IMR-90 (cell line): ENCODE measurements around the gene ACTA1.

Experiments
- BHLHE40 ChIP-seq: fragments of 150-350 bp; IDR thresholded peaks from 2 replicates; pipeline ENCODE4 v1.6.1; 2016; ENCODE audit warnings: mild to moderate bottlenecking, low read depth, low read length
- CHD1 ChIP-seq: IDR thresholded peaks from 2 replicates; pipeline ENCODE4 v1.6.1; 2012; ENCODE audit warnings: low read depth, low read length, improper control_type of control experiment
- MXI1 ChIP-seq: IDR thresholded peaks from 2 replicates; pipeline ENCODE4 v1.6.1; 2012; ENCODE audit warnings: low read depth, mild to moderate bottlenecking, low read length, moderate library complexity, borderline replicate concordance
- POLR2A ChIP-seq: IDR thresholded peaks from 2 replicates; pipeline ENCODE4 v1.6.1; 2012; ENCODE audit warnings: mild to moderate bottlenecking, low read depth, low read length
- RAD21 ChIP-seq: IDR thresholded peaks from 2 replicates; pipeline ENCODE4 v1.6.1; 2012; ENCODE audit warnings: low read length, improper control_type of control experiment
- RCOR1 ChIP-seq: IDR thresholded peaks from 2 replicates; pipeline ENCODE4 v1.6.1; 2012; ENCODE audit warnings: mild to moderate bottlenecking, low read length, improper control_type of control experiment; ENCODE audit not compliant: insufficient replicate concordance
- RFX5 ChIP-seq: IDR thresholded peaks from 2 replicates; pipeline ENCODE4 v1.8.0; 2012; ENCODE audit warnings: low read depth, mild to moderate bottlenecking, low read length, moderate library complexity
- SMC3 ChIP-seq: fragments of 150-350 bp; IDR thresholded peaks from 2 replicates; pipeline ENCODE4 v1.6.1; 2016; ENCODE audit warnings: low read depth, mild to moderate bottlenecking, antibody characterized with exemption, low read length, moderate library complexity
- TF ChIP-seq, protein P1 (sequence below): conservative IDR thresholded peaks from 2 replicates; pipeline ENCODE4 v1.5.1; 2012; ENCODE audit warnings: mild to moderate bottlenecking, low read depth, low read length, improper control_type of control experiment
- TF ChIP-seq, protein P2 (sequence below): fragments of 150-350 bp; IDR thresholded peaks from 2 replicates; pipeline ENCODE4 v1.6.1; 2016; ENCODE audit warnings: low read depth, mild to moderate bottlenecking, low read length, moderate library complexity, borderline replicate concordance
- TF ChIP-seq, protein P3 (sequence below): fragments of 150-350 bp; IDR thresholded peaks from 2 replicates; pipeline ENCODE4 v1.6.1; 2017; ENCODE audit warnings: mild to moderate bottlenecking, antibody characterized with exemption, low read length, low read depth

DNA sequence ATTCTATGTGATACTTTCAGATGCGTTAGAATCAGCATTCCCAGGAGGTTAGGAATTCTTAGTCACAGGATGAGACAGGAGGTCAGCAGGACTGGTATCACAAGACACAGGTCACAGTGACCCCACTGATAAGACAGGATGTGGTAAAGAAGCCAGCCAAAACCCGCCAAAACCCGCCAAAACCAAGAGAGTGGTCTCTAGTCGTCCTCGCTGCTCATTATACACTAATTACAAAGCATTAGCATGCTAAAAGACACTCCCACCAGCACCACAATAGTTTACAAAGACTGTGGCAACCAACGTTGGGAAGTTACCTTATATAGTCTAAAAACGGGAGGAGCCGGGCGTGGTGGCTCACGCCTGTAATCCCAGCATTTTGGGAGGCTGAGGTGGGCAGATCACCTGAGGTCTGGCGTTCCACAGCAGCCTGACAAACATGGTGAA lies 13.9 kb upstream of the ACTA1 start:
- TF ChIP-seq, protein P1, sequence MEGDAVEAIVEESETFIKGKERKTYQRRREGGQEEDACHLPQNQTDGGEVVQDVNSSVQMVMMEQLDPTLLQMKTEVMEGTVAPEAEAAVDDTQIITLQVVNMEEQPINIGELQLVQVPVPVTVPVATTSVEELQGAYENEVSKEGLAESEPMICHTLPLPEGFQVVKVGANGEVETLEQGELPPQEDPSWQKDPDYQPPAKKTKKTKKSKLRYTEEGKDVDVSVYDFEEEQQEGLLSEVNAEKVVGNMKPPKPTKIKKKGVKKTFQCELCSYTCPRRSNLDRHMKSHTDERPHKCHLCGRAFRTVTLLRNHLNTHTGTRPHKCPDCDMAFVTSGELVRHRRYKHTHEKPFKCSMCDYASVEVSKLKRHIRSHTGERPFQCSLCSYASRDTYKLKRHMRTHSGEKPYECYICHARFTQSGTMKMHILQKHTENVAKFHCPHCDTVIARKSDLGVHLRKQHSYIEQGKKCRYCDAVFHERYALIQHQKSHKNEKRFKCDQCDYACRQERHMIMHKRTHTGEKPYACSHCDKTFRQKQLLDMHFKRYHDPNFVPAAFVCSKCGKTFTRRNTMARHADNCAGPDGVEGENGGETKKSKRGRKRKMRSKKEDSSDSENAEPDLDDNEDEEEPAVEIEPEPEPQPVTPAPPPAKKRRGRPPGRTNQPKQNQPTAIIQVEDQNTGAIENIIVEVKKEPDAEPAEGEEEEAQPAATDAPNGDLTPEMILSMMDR, result no peak
- TF ChIP-seq POLR2A, result no peak
- no peak for TF ChIP-seq RAD21
- TF ChIP-seq BHLHE40, result no peak
- no peak for TF ChIP-seq RCOR1
- TF ChIP-seq RFX5, result no peak
- TF ChIP-seq SMC3, result no peak
- TF ChIP-seq, protein P2, sequence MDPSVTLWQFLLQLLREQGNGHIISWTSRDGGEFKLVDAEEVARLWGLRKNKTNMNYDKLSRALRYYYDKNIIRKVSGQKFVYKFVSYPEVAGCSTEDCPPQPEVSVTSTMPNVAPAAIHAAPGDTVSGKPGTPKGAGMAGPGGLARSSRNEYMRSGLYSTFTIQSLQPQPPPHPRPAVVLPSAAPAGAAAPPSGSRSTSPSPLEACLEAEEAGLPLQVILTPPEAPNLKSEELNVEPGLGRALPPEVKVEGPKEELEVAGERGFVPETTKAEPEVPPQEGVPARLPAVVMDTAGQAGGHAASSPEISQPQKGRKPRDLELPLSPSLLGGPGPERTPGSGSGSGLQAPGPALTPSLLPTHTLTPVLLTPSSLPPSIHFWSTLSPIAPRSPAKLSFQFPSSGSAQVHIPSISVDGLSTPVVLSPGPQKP, result no peak
- TF ChIP-seq CHD1, result no peak
- TF ChIP-seq MXI1, result no peak
- TF ChIP-seq, protein P3, sequence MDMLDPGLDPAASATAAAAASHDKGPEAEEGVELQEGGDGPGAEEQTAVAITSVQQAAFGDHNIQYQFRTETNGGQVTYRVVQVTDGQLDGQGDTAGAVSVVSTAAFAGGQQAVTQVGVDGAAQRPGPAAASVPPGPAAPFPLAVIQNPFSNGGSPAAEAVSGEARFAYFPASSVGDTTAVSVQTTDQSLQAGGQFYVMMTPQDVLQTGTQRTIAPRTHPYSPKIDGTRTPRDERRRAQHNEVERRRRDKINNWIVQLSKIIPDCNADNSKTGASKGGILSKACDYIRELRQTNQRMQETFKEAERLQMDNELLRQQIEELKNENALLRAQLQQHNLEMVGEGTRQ, result no peak
